GM12892 (cell line): ENCODE results near the gene NPAS2.

Source experiments
- POLR2AphosphoS5 ChIP-seq: IDR thresholded peaks from 2 replicates; pipeline ENCODE4 v1.6.1; 2011; ENCODE audit warnings: low read depth, low read length, control low read depth
- TAF1 ChIP-seq: IDR thresholded peaks from 2 replicates; pipeline ENCODE4 v1.6.1; 2011; ENCODE audit warnings: low read depth, mild to moderate bottlenecking, control low read depth, low read length, borderline replicate concordance

GRCh38 chr2:100780203-100781008 is 39.5 kb upstream of the NPAS2 start:
- TF ChIP-seq POLR2AphosphoS5 = no peak
- no peak for TF ChIP-seq TAF1
